ENCODE data around the gene PACSIN1.

DNA sequence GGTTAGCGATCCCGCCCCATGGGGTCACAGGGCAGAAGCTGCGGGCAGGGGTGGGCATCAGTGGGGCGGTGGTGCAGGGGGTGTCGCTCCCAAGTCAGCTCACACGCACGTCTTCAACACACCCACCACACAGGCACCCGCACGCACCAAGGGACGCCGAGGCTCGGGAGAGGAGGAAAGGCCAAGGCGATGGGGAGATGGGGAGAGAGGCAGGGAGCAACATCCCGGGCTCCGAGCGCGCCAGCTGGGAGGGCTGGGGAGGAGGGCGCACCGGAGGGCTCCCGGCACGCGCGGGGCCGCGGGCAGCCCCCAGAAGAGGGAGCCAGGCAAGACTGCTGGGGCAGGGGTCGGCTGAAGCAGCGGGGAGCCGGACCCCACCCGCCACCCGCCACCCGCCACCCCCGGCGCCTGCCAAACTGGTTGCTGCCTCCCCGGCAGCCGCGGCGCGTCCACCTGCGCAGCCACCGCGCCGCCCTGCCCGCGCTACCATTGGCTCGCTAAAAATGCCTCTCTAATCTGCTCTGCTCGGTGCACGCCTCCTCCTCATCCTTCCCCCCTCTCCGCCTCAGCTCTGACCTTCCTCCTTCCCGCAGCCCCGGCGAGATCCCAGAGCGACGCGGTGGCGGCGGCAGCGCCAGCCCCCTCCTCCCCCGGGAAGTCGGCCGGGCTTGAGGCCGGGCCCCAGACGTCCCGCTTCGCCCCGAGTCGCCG is at the start of gene PACSIN1:
- TF ChIP-seq, protein P1, sequence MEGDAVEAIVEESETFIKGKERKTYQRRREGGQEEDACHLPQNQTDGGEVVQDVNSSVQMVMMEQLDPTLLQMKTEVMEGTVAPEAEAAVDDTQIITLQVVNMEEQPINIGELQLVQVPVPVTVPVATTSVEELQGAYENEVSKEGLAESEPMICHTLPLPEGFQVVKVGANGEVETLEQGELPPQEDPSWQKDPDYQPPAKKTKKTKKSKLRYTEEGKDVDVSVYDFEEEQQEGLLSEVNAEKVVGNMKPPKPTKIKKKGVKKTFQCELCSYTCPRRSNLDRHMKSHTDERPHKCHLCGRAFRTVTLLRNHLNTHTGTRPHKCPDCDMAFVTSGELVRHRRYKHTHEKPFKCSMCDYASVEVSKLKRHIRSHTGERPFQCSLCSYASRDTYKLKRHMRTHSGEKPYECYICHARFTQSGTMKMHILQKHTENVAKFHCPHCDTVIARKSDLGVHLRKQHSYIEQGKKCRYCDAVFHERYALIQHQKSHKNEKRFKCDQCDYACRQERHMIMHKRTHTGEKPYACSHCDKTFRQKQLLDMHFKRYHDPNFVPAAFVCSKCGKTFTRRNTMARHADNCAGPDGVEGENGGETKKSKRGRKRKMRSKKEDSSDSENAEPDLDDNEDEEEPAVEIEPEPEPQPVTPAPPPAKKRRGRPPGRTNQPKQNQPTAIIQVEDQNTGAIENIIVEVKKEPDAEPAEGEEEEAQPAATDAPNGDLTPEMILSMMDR (conservative IDR thresholded peaks at IDR 0.05; ENCODE audit: low read depth, low read length), result no peak
- TF ChIP-seq EZH2 (IDR thresholded peaks at IDR 0.05; ENCODE audit: borderline replicate concordance, low read depth, low read length, poor library complexity, severe bottlenecking), result no peak
